ENCODE data around the gene TMEM106A. TPM values are rescaled to one million over a fixed set of nuclear protein-coding genes. Genes with fewer than 3 reads are reported as not detected.
A peak's percentile ranks its signal among the peaks of the same experiment; 100 is the strongest.

Gene TMEM106A
- total RNA-seq, 2 experiments from 2014 or later, result 6.3 to 6.4 TPM

- H3K4me1 Mint-ChIP-seq (ENCODE audit: low read depth), result peaks cover 37% of the 10 kb centered on the region
- H3K9me3 Mint-ChIP-seq, result no peaks in the 10 kb centered on the region
- H3K27ac ChIP-seq (ENCODE audit: low read depth in 1 of 2, low read length in 2 of 2), result peak overlapping the region; percentile 51 to 77
- H3K27me3 ChIP-seq (ENCODE audit: control insufficient read depth in 1 of 2, insufficient read depth in 2 of 2, low read length in 2 of 2), result no peaks in the 10 kb centered on the region
- H3K27ac Mint-ChIP-seq, result peak overlapping the region; percentile 89
- POLR2A ChIA-PET, result interaction anchor here (0.8 to 3.5 kb wide), 14 partner anchors 10 to 963 kb away, joined by 3 to 78 read pairs (median 5); partner anchors contain the start of gene NBR1
- H3K4me1 ChIP-seq (ENCODE audit: insufficient read depth, low read length), result peaks cover 22% of the 10 kb centered on the region
- no peaks in the 10 kb centered on the region for H3K9me3 ChIP-seq (ENCODE audit: control insufficient read depth in 1 of 2, insufficient read depth in 1 of 2, low read length in 2 of 2)
- CTCF ChIA-PET, result interaction anchor here (0.8 to 1.8 kb wide), 6 partner anchors 9 to 634 kb away, joined by 3 to 11 read pairs (median 5); partner anchors contain the start of genes NBR1 and PSMC3IP
- H3K27me3 Mint-ChIP-seq, result no peaks in the 10 kb centered on the region
- intact Hi-C loops (cut with DNase I, micrococcal nuclease), result loop anchor here (1.0 to 5.0 kb wide), 6 partner anchors 40 to 204 kb away; partner anchors contain the start of genes NBR1 (in 2 of the 2), BRCA1 (in 1 of the 2), IFI35 (in 1 of the 2) and VAT1 (in 1 of the 2)
- H3K36me3 Mint-ChIP-seq (ENCODE audit: low read depth), result peaks cover 64% of the 10 kb centered on the region
- TF ChIP-seq CTCF (IDR thresholded peaks at IDR 0.05), result no peak
- H3K4me3 ChIP-seq (ENCODE audit: low read length), result peak overlapping the region; percentile 69
- no peak for DNase-seq
- peaks cover 42% of the 10 kb centered on the region for H3K36me3 ChIP-seq (ENCODE audit: insufficient read depth, low read length)
- no peak for ATAC-seq (ENCODE audit: poor library complexity)
- peak overlapping the region; percentile 98 for H3K4me3 Mint-ChIP-seq
Measured at GRCh38 chr17:43211123-43211479, 574 bp upstream of the TMEM106A start.

- intact Hi-C loops (cut with DNase I, micrococcal nuclease), result loop anchor here (2.0 to 5.0 kb wide), 5 partner anchors 86 to 270 kb away; partner anchors contain the start of genes BRCA1 (in 1 of the 2), DHX8 (in 1 of the 2) and VAT1 (in 1 of the 2)
- no peaks in the 10 kb centered on the region for H3K9me3 Mint-ChIP-seq
- Histone ChIP-seq H3K4me3 (ENCODE audit: low read length) (peak overlapping the region; percentile 69), H3K36me3 (ENCODE audit: insufficient read depth, low read length) (peaks cover 40% of the 10 kb centered on the region), H3K4me1 (ENCODE audit: insufficient read depth, low read length) (peaks cover 29% of the 10 kb centered on the region), H3K9me3 (ENCODE audit: control insufficient read depth in 1 of 2, insufficient read depth in 1 of 2, low read length in 2 of 2) (no peaks in the 10 kb centered on the region), H3K27ac (ENCODE audit: low read depth in 1 of 2, low read length in 2 of 2) (peak overlapping the region; percentile 19 to 72), H3K27me3 (ENCODE audit: control insufficient read depth in 1 of 2, insufficient read depth in 2 of 2, low read length in 2 of 2) (no peaks in the 10 kb centered on the region)
- CTCF ChIA-PET, result interaction anchor here (1.4 to 1.8 kb wide), 5 partner anchors 10 to 215 kb away, joined by 3 to 11 read pairs (median 4); partner anchors contain the start of genes NBR1 and RPL27
- DNase-seq (peak in 3 of 14 experiments; percentile 2 to 52 (median 27)), ATAC-seq (ENCODE audit: poor library complexity) (peak; percentile 15)
- H3K4me3 Mint-ChIP-seq, result peak overlapping the region; percentile 98
- TF ChIP-seq CTCF (IDR thresholded peaks at IDR 0.05), result no peak
- H3K36me3 Mint-ChIP-seq (ENCODE audit: low read depth), result peaks cover 61% of the 10 kb centered on the region
- POLR2A ChIA-PET, result interaction anchor here (0.6 to 3.5 kb wide), 8 partner anchors 39 to 451 kb away, joined by 3 to 78 read pairs (median 14); partner anchors contain the start of genes NBR1 and RPL27
- peak overlapping the region; percentile 89 for H3K27ac Mint-ChIP-seq
- peaks cover 50% of the 10 kb centered on the region for H3K4me1 Mint-ChIP-seq (ENCODE audit: low read depth)
- H3K27me3 Mint-ChIP-seq, result no peaks in the 10 kb centered on the region
Measured at GRCh38 chr17:43212641-43213490, 1.2 kb downstream of the TMEM106A start.

GRCh38 chr17:43213545-43213944 is 1.9 kb downstream of the TMEM106A start:
- Mint-ChIP-seq H3K9me3 (no peaks in the 10 kb centered on the region), H3K4me3 (peak overlapping the region; percentile 98), H3K4me1 (ENCODE audit: low read depth) (peaks cover 52% of the 10 kb centered on the region), H3K27me3 (no peaks in the 10 kb centered on the region), H3K36me3 (ENCODE audit: low read depth) (peaks cover 55% of the 10 kb centered on the region), H3K27ac (peak overlapping the region; percentile 89)
- intact Hi-C loops (cut with DNase I, micrococcal nuclease), result loop anchor here (2.0 to 5.0 kb wide), 5 partner anchors 86 to 269 kb away; partner anchors contain the start of genes BRCA1 (in 1 of the 2), DHX8 (in 1 of the 2) and VAT1 (in 1 of the 2)
- ChIA-PET POLR2A (interaction anchor here (1.3 to 3.5 kb wide), 3 partner anchors 44 to 147 kb away, joined by 4 to 78 read pairs (median 27); no protein-coding TSS in a partner anchor), CTCF (interaction anchor here (1.5 kb wide), 1 partner anchor 215 kb away, joined by 3 read pairs; the partner anchor contains the start of gene RPL27)
- H3K27me3 ChIP-seq (ENCODE audit: control insufficient read depth in 1 of 2, insufficient read depth in 2 of 2, low read length in 2 of 2), result no peaks in the 10 kb centered on the region
- no peaks in the 10 kb centered on the region for H3K9me3 ChIP-seq (ENCODE audit: control insufficient read depth in 1 of 2, insufficient read depth in 1 of 2, low read length in 2 of 2)
- no peak for ATAC-seq (ENCODE audit: poor library complexity)
- DNase-seq, result no peak
- peaks cover 34% of the 10 kb centered on the region for H3K36me3 ChIP-seq (ENCODE audit: insufficient read depth, low read length)
- H3K4me3 ChIP-seq (ENCODE audit: low read length), result no peak overlapping the region
- H3K4me1 ChIP-seq (ENCODE audit: insufficient read depth, low read length), result peaks cover 29% of the 10 kb centered on the region
- TF ChIP-seq CTCF (IDR thresholded peaks at IDR 0.05), result no peak
- H3K27ac ChIP-seq (ENCODE audit: low read depth in 1 of 2, low read length in 2 of 2), result no peak overlapping the region

All from CD4-positive, alpha-beta T cell (primary cell).